Measurements from ENCODE around the gene TRIM41.

The TRIM41 gene

DNA sequence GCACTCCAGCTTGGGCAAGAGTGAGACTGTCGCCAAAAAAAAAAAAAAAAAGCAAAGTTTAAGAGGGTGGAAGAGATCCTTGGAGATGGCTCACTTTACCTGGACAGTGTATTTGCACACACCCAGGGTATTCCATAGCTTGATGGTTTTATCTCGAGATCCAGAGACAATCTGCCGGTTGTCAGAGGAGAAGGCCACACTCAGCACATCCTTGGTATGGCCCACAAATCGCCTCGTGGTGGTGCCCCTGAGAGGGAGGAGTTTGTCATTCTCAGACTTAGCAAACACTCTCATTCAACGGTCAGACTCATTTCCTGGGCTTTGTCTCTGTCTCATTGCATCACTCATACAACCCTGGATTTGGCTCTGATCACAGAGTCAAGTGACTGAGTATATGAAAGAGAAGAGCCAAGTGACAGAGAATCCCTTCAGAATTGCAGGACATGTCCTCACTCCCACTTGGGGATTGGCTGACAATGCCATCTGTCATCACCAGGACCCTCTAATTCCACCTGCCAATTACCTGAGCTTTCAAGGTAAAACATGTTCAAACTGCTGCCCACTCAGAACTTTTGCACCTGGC lies 18.4 kb downstream of the TRIM41 start:
- peak overlapping the region; percentile 94 for H3K4me3 ChIP-seq (ENCODE audit: low read length)
- DNase-seq (ENCODE audit: low read depth): peak; percentile 94

DNA sequence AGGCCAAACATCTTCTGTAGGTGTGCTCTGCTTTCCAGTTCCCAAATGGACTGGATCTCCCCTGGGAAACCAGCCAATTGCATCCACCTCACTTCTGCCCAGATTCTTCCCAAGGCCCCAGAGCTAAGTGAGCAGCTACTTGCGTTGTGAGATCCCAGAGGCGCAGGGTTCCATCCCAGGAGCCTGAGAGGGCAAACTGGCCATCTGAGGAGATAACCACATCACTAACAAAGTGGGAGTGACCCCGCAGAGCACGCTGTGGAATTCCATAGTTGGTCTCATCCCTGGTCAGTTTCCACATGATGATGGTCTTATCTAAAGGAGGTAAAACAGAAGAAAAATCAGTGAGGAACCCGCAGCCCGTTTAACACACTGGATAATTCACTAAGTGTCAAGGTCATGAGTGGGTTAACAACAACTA lies 19.0 kb downstream of the TRIM41 start:
- TF ChIP-seq, protein P1, sequence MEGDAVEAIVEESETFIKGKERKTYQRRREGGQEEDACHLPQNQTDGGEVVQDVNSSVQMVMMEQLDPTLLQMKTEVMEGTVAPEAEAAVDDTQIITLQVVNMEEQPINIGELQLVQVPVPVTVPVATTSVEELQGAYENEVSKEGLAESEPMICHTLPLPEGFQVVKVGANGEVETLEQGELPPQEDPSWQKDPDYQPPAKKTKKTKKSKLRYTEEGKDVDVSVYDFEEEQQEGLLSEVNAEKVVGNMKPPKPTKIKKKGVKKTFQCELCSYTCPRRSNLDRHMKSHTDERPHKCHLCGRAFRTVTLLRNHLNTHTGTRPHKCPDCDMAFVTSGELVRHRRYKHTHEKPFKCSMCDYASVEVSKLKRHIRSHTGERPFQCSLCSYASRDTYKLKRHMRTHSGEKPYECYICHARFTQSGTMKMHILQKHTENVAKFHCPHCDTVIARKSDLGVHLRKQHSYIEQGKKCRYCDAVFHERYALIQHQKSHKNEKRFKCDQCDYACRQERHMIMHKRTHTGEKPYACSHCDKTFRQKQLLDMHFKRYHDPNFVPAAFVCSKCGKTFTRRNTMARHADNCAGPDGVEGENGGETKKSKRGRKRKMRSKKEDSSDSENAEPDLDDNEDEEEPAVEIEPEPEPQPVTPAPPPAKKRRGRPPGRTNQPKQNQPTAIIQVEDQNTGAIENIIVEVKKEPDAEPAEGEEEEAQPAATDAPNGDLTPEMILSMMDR (IDR thresholded peaks at IDR 0.05; ENCODE audit: insufficient read depth, low read depth, low read length, missing control alignments): no peak
- DNase-seq (ENCODE audit: low read depth): no peak
- peak overlapping the region; percentile 94 for H3K4me3 ChIP-seq (ENCODE audit: low read length)

More for the DNA sequence above, 18.4 kb downstream of the TRIM41 start:
- TF ChIP-seq, protein P1 (IDR thresholded peaks at IDR 0.05; ENCODE audit: insufficient read depth, low read depth, low read length, missing control alignments): peak; percentile 2

DNA sequence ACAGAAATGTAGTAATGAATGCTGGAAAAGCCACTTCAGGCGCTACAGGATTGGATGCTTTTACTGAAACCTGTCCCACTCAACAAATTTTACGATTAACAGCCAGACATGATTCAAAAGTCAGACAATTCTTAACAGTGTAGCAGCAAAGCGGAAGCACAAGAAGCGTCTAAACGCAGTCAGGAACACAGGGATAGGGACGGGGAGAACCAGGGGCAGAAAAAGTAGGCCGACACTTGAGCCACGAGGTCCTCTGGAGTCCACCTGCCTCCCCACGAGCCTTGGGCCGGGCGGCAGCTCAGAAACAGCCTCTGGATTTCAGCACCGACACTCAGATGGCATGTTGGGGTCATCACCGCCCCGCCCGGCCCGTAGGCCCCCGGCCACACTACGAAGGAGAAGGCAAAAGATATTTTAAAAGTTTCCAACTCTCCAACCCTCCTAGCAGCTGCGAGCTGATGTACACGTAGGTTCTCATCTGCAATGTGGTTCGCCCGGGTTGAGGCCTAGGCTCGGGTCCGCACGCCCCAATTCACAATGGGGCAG lies 20.0 kb downstream of the TRIM41 start:
- peak; percentile 30 for DNase-seq (ENCODE audit: low read depth)
- TF ChIP-seq, protein P1 (IDR thresholded peaks at IDR 0.05; ENCODE audit: insufficient read depth, low read depth, low read length, missing control alignments): no peak
- H3K4me3 ChIP-seq (ENCODE audit: low read length): peak overlapping the region; percentile 94

DNA sequence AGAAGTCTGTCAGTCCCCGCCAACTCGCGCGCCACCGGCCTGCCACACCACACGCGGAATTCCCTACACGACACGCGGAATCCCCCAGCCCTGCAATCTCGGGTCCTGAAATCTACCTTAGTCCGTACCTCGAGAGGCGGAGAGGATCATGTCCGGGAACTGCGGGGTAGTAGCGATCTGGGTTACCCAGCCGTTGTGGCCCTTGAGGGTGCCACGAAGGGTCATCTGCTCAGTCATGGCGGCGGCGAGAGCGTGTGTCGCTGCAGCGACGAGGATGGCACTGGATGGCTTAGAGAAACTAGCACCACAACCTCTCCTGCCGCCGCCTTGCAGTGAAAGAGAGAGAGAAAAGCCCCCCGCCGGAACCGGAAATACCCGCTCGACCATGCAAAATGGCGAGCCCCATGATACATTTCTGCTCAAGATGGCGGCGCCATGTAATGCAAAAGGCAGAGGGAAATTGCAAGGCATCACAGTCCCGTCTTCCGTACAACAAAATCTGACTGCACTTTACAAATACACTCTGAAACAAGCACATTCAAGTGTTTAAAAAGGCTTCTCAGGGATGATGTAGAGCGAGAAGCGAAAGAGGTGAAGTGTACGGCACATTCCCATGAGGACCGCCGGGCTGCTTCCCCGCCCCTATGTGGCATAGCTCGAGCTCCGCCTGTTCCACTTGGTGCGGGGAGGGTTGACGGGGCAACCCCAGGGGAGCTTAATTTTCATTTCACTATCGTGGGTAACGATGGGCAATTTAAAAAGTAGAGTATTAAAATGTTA lies 20.7 kb downstream of the TRIM41 start, which contains the start of gene RACK1:
Gene RACK1 (minus strand): TSS at position 343 of the 780 bp plus-strand sequence. CDS start 106 bp downstream, at position 237.
- peak; percentile 89 for DNase-seq (ENCODE audit: low read depth)
- peak within 1 kb of the TSS; percentile 94 for H3K4me3 ChIP-seq (ENCODE audit: low read length)
- TF ChIP-seq, protein P1 (IDR thresholded peaks at IDR 0.05; ENCODE audit: insufficient read depth, low read depth, low read length, missing control alignments): no peak

DNA sequence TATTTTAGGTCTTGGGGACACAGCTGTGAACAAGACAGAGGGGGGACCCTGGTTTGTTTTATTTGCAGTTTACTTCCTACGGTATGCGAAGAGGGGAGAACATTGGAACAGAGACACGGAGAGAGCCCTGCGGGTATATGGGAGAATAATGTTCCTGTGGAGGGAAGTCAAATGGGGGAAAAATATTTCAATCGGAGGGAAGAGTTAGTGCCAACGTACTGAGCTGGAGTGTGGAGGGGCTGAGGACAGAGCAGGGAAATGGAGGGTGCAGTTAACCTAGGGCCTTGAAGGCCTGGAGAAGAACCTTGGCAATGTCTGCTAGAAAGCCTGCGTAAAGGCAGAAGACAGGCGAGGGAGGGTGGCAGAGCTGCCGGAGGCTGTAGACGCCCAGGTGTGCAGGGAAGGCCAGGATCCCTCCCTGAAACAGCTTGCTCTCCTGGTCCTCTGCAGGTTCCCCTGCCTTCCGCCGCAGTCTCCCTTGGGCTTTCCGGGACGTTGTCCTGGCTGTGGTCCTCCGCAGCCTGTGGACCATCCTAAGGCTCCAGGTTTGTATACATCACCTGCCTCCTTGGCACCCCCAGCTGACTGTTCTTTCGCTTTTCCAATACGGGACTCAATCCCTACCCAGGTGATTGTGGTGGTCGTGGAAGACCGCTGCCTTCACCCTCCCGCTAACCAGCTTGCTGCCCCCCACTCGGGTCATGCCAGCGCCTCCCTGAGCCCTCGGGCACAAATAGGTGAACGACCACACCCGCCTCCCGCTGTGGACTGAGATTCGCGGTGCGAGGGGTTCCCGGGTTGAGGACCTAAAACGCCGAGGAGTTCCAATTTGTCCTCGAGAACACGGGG lies 22.6 kb downstream of the TRIM41 start:
- peak overlapping the region; percentile 91 for H3K4me3 ChIP-seq (ENCODE audit: low read length)
- TF ChIP-seq, protein P1 (IDR thresholded peaks at IDR 0.05; ENCODE audit: insufficient read depth, low read depth, low read length, missing control alignments): no peak
- peak; percentile 29 for DNase-seq (ENCODE audit: low read depth)

DNA sequence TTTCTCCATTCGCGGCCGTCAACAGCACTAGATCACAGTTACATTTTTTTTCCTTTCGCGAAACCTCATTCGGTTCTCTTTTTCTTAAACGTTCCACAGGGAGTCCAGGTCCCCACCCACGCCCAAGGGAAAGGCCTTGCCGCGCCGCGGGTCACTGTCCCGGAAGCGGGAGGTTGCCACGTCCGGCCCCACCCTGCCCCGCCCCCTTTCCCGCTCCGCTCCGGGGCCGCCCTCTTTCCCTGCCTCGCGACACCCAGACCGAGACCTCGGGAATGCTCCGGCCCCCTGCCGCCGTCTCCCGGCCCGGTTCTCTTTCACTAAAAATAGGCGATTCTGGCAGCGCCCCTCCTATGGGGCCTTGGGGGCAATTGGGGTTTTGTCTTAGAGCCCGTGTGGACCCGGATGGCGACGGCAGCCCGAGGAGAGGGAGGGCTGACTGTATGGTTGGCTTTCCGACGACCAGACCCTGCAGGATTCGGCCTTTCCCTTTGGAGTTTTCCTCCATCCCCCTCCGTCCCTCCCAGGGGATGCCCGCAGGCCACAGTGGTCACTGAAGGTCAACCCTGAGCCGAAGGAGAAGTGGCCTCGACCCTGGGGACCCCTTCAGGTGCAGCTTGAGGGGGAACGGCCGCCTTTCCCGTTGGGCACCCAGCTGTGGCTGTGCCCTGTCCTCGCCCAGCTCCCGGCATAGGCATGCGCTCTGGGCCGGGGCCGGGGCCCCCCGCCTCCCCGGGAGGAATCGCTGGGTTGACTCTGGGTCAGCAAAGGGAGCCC lies 23.4 kb downstream of the TRIM41 start:
- TF ChIP-seq, protein P1 (IDR thresholded peaks at IDR 0.05; ENCODE audit: insufficient read depth, low read depth, low read length, missing control alignments): no peak
- H3K4me3 ChIP-seq (ENCODE audit: low read length): peak overlapping the region; percentile 91
- DNase-seq (ENCODE audit: low read depth): peak; percentile 86
